NCI-H460 (cell line): ENCODE data around the gene MAN1C1. TPM values are rescaled to one million over a fixed set of nuclear protein-coding genes. Genes with fewer than 3 reads are reported as not detected.

Experiments used
- DNase-seq: peaks from one replicate; pipeline ENCODE4 v3.0.0-alpha.2; 2016; ENCODE audit warnings: low read depth; ENCODE audit errors: extremely low read depth
- total RNA-seq: library from RNA; depleted of rRNA; stranded (reverse); fragments of >200 nt; shearing (Covaris generic); gene quantifications from 2 replicates; pipeline ENCODE4 v1.2.3, GENCODE V29; 2014

The MAN1C1 gene
- total RNA-seq, 1 experiment from 2014 or later = 0.10 TPM

GRCh38 chr1:25771221-25772114 lies 154.9 kb downstream of the MAN1C1 start:
- DNase-seq = no peak

GRCh38 chr1:25772164-25772563 lies 155.6 kb downstream of the MAN1C1 start:
- DNase-seq = no peak

- DNase-seq = no peak
These were observed 156.2 kb downstream of the MAN1C1 start for GRCh38 chr1:25772692-25773245.

GRCh38 chr1:25773441-25774125 lies 157.0 kb downstream of the MAN1C1 start:
- no peak for DNase-seq

- no peak for DNase-seq
These were observed 157.7 kb downstream of the MAN1C1 start for GRCh38 chr1:25774206-25774803.

GRCh38 chr1:25774921-25775771 lies 158.6 kb downstream of the MAN1C1 start:
- no peak for DNase-seq

GRCh38 chr1:25779388-25779787 lies 162.8 kb downstream of the MAN1C1 start:
- DNase-seq = no peak

- DNase-seq = no peak
These were observed 163.3 kb downstream of the MAN1C1 start for GRCh38 chr1:25779894-25780293.

GRCh38 chr1:25780318-25781129 lies 163.9 kb downstream of the MAN1C1 start:
- no peak for DNase-seq

GRCh38 chr1:25781130-25781433 lies 164.5 kb downstream of the MAN1C1 start:
- DNase-seq = no peak

GRCh38 chr1:25782608-25783201 lies 166.1 kb downstream of the MAN1C1 start:
- DNase-seq = no peak

GRCh38 chr1:25784575-25785051 lies 168.0 kb downstream of the MAN1C1 start:
- DNase-seq = no peak

GRCh38 chr1:25785333-25786067 lies 168.9 kb downstream of the MAN1C1 start:
- no peak for DNase-seq

- no peak for DNase-seq
These were observed 170.5 kb downstream of the MAN1C1 start for GRCh38 chr1:25786887-25787759.

GRCh38 chr1:25787760-25788166 lies 171.2 kb downstream of the MAN1C1 start:
- DNase-seq = no peak

- DNase-seq = no peak
These were observed 173.9 kb downstream of the MAN1C1 start for GRCh38 chr1:25790472-25790871.

- no peak for DNase-seq
These were observed 175.5 kb downstream of the MAN1C1 start for GRCh38 chr1:25792115-25792514.
